AG09319 (cell line): ENCODE measurements around the gene PNPO.

Source experiments
- DNase-seq: peaks from one replicate; pipeline ENCODE4 v3.0.0-alpha.2; 2010; ENCODE audit warnings: low read depth; ENCODE audit errors: extremely low read depth
- TF ChIP-seq, protein P1 (sequence below): IDR thresholded peaks from 2 replicates; pipeline ENCODE4 v1.5.1; 2011; ENCODE audit warnings: low read depth, mild to moderate bottlenecking, inconsistent platforms, low read length, moderate library complexity

PNPO gene

DNA sequence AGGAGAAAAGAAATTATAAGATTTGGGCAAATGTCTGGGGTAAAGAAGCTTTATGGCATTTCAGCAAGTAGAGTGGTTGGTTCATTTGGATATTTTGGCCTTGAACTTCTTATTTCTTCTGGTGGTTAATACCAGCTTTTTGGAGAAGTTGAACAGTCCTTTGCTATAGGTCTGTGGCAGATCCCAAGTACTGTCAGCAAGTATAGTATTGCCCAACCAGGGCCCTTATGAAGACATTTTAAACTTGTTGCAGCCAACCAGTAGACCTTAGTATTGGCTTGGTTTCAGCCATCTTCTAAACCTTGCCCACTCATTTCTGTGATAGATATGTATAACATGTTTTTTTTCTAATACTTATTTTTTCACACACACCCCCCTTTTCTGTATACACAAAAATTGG lies 43.1 kb upstream of the PNPO start:
- DNase-seq = no peak

DNA sequence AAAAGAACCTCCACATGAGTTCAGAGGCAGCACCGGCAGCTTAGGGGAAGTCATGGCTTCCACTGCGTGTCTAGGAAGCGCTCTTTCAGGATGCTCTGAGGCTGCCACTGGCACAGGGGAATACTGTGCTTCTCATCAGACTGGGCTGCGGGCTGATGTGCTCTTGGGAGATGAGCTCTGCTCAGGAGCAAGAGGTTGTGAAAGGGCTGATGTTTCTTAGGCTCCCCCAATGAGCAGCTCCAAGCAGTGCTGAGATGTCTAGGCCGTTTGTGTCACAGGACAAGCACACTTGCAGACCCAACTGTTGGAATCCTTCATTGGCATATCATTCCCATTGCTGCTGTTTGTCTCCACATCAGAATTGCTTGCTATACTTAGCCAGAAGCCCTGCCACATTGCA lies 41.7 kb upstream of the PNPO start:
- no peak for DNase-seq
- TF ChIP-seq, protein P1, sequence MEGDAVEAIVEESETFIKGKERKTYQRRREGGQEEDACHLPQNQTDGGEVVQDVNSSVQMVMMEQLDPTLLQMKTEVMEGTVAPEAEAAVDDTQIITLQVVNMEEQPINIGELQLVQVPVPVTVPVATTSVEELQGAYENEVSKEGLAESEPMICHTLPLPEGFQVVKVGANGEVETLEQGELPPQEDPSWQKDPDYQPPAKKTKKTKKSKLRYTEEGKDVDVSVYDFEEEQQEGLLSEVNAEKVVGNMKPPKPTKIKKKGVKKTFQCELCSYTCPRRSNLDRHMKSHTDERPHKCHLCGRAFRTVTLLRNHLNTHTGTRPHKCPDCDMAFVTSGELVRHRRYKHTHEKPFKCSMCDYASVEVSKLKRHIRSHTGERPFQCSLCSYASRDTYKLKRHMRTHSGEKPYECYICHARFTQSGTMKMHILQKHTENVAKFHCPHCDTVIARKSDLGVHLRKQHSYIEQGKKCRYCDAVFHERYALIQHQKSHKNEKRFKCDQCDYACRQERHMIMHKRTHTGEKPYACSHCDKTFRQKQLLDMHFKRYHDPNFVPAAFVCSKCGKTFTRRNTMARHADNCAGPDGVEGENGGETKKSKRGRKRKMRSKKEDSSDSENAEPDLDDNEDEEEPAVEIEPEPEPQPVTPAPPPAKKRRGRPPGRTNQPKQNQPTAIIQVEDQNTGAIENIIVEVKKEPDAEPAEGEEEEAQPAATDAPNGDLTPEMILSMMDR = no peak

More for the DNA sequence above, 43.1 kb upstream of the PNPO start:
- TF ChIP-seq, protein P1 = no peak

DNA sequence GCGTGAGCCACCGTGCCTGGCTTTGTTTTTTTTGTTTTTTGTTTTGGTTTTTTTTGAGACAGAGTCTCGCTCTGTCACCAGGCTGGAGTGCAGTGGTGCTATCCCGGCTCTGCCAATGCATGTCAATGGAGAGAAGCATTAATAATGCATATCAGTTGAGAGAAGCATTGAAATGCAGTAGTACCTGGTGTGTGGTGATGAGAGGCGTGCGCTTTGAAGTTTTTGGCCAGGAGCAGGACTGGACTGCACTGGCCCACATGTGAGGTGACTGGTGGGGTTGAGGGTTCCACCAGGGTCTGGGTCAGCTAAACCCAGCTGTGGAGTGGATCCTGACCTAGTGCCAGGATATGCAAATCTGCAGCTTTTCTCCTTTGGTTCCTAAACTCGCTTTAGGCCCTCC lies 39.9 kb upstream of the PNPO start:
- TF ChIP-seq, protein P1 = no peak
- no peak for DNase-seq

DNA sequence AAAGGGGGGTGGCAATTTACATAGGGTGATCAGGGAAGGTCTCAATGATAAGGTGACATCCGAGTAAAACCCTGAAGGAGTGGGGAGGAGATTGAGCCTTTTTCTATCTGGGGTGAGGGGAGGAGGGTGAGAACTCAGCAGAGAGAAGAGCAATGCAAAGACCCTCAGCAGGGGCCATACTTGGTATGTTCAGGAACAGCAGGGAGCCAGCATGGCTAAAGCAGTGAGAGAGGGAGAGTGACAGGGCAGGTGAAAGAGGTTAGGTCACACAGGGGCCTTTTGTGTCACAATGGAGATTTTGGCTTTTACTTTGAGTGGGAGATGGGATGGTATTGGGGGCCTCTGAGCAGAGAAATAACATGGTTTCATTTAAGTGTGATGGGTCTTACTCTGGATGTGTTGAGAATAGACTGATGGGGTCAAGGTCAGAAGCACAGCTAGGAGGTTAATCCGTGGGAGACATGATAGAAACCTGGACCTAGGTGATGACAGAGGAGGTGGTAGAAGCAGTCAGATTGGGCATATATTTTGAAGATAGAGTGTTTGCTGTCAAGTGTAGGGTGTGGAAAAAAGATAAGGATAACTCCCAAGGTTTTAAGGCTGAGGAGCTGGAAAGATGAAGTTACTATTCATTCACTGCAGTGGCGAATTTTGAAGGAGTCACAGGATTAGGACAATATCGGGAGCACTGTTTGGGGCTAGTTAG lies 39.2 kb upstream of the PNPO start:
- TF ChIP-seq, protein P1 = no peak
- no peak for DNase-seq

DNA sequence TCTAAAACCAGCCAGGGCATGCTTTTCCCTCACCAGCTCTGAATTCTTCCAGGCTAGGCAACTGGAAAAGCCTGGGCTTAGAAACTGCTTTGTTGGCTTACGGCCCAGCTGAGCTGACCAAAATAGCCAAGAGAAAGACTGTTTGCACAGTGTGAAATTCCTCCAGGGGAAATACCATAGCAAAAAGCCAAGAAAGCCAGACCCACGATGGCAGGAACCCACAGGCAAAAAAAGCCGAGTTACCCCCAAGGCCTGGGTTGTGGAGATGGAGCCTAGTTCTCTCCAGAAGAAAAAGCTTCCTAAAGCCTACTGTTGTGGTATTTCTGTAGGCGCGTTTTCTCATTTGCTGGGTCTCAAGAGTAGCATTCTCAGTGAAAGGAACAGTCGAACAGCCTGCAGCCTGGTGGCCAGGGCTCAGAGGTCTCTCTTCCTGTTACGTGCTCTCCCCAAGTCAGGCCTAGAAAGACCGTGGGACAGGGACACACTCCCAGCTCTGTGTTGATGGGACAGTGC lies 36.1 kb upstream of the PNPO start:
- TF ChIP-seq, protein P1 = no peak
- peak; percentile 63 for DNase-seq

DNA sequence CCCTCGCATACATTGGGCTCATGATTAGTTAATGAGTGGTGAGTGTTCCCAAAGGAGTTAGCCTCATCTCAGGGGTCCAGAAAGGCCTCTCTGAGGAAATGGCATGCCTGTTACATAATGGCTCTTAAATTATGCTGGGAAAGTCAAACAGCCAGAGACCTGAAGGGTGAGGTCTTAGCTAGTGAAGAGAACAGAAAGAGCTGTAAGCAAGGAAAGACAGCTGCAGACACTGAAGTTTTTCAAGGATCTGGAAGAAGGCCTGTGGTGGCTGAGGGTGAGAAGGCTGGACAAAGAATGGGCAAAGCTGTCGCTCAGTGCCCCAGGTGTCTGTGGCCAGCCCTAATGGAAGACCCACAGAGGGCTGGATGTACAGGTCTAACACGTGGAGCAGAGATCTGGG lies 34.9 kb upstream of the PNPO start:
- TF ChIP-seq, protein P1 = no peak
- no peak for DNase-seq

DNA sequence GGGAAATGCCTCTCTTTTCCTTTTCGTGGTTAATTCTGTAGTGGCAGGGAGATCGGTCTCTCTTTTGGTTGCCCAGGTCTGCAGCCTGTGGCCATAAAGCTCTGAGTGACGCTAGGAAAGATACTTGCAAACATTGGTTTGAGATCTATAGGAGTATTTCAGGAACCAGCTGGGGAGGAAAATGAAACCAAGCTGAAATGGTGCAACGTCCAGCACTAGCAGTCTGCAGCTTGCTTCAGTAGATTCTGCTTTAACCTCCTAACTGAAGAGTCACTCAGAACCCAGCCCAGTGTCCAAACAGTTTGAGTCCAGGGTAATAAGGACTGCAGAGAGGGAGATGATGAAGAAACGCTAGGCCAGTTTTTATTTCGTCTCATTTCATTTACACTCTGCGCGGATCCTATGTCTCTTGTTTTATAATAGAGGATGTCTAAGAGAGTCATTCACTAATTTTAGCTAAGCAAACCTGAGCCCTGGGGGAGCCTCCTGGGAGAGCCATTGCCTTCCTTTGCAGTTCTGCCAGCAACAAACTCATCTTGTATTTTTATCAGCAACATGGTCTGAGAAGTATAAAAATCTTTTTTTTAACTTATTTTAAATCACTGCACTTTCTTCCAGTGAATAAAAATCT lies 33.3 kb upstream of the PNPO start:
- DNase-seq = no peak
- TF ChIP-seq, protein P1 = no peak
